OCI-LY7 (cell line): Measurements from ENCODE around the gene PFN2.

Experiments
- EZH2phosphoT487 ChIP-seq: fragments of 200-600 bp; sonication (generic); IDR thresholded peaks from 2 replicates; pipeline ENCODE4 v1.6.1; 2018; ENCODE audit warnings: low read depth, borderline replicate concordance, mild to moderate bottlenecking, mixed run types, antibody characterized with exemption, low read length, moderate library complexity, mixed read lengths
- TF ChIP-seq, protein P1 (sequence below): fragments of 200-600 bp; sonication (generic); conservative IDR thresholded peaks from 2 replicates; pipeline ENCODE4 v1.5.1; 2014; ENCODE audit warnings: mild to moderate bottlenecking, antibody characterized with exemption, low read length, moderate library complexity, mixed read lengths

DNA sequence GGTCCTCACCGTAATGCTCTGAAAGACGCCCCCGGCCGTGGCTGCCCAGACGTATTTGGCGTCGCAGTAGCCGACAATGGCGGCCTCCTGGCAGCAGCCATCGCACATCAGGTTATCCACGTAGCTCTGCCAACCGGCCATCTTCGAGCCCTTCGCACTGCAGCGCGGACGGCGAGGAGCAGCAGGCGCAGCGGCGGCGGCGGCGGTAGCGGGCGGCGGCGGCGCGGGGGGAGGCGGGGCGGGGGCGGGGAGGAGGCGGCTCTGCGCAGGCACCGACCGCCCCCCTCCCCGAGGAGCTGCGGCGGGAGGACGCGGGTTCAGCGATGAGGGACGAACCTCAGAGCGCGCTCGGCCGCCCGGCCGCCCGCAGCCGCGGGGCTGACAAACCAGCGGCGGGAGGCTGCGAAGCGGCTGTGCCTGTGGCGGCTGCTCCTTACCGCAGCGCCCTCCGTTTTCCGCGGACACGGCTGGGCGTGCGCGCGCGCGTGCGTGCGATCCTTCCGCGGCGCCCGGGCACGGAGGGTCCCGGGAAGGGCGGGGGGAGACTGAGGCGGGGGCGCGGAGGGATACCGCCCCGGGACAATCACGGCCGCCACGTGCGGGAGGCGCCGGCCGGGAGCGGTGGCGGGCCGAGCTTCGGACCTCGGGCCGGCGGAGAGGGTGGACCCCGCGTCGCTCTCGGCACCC, at the start of gene PFN2:
- TF ChIP-seq, protein P1, sequence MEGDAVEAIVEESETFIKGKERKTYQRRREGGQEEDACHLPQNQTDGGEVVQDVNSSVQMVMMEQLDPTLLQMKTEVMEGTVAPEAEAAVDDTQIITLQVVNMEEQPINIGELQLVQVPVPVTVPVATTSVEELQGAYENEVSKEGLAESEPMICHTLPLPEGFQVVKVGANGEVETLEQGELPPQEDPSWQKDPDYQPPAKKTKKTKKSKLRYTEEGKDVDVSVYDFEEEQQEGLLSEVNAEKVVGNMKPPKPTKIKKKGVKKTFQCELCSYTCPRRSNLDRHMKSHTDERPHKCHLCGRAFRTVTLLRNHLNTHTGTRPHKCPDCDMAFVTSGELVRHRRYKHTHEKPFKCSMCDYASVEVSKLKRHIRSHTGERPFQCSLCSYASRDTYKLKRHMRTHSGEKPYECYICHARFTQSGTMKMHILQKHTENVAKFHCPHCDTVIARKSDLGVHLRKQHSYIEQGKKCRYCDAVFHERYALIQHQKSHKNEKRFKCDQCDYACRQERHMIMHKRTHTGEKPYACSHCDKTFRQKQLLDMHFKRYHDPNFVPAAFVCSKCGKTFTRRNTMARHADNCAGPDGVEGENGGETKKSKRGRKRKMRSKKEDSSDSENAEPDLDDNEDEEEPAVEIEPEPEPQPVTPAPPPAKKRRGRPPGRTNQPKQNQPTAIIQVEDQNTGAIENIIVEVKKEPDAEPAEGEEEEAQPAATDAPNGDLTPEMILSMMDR = no peak
- no peak; the same call in 1 of the 2 replicates for TF ChIP-seq EZH2phosphoT487
